Astrocyte (in vitro differentiated cells and primary cell): ENCODE data around the gene ST8SIA6. TPM values are rescaled to one million over a fixed set of nuclear protein-coding genes. Genes with fewer than 3 reads are reported as not detected.

Experiments used
- DNase-seq: peaks from one replicate; pipeline ENCODE4 v3.0.0-alpha.2; 2010; ENCODE audit warnings: low read depth
- FAIRE-seq: peaks from 2 replicates; lab custom pipeline; 2011; peaks lifted over from hg19 to GRCh38; lab: Jason Lieb, UNC
- H2AFZ ChIP-seq: 2 replicates; pipeline ENCODE4 v1.6.0; 2012; ENCODE audit warnings: low read depth, low read length, inconsistent platforms
- H3K27ac ChIP-seq: 2 replicates; pipeline ENCODE4 v1.5.1; 2011; ENCODE audit warnings: low read depth, low read length, inconsistent platforms
- H3K27me3 ChIP-seq: 2 replicates; pipeline ENCODE4 v1.6.0; 2011; ENCODE audit warnings: low read length, inconsistent platforms; ENCODE audit not compliant: insufficient read depth
- H3K36me3 ChIP-seq: 2 replicates; pipeline ENCODE4 v1.5.1; 2011; ENCODE audit warnings: low read length, inconsistent platforms; ENCODE audit not compliant: insufficient read depth
- H3K4me1 ChIP-seq: 2 replicates; pipeline ENCODE4 v1.5.1; 2011; ENCODE audit warnings: low read length, inconsistent platforms; ENCODE audit not compliant: insufficient read depth
- H3K4me2 ChIP-seq: 2 replicates; pipeline ENCODE4 v1.6.0; 2012; ENCODE audit warnings: low read length, inconsistent platforms
- H3K4me3 ChIP-seq: 2 replicates; pipeline ENCODE4 v1.5.1; 2011; ENCODE audit warnings: low read depth, mild to moderate bottlenecking, low read length, inconsistent platforms; ENCODE audit not compliant: insufficient read depth
- H3K79me2 ChIP-seq: 2 replicates; pipeline ENCODE4 v1.6.0; 2012; ENCODE audit warnings: mild to moderate bottlenecking, low read length, inconsistent platforms; ENCODE audit not compliant: insufficient read depth
- H3K9ac ChIP-seq: 2 replicates; pipeline ENCODE4 v1.6.0; 2012; ENCODE audit warnings: mild to moderate bottlenecking, low read length, inconsistent platforms
- H3K9me3 ChIP-seq: 2 replicates; pipeline ENCODE4 v1.5.1; 2012; ENCODE audit warnings: low read depth, mild to moderate bottlenecking, low read length, inconsistent platforms; ENCODE audit not compliant: insufficient read depth
- H4K20me1 ChIP-seq: 2 replicates; pipeline ENCODE4 v1.6.0; 2012; ENCODE audit warnings: low read length, inconsistent platforms; ENCODE audit not compliant: insufficient read depth
- H3K27ac Mint-ChIP-seq: one replicate; pipeline ENCODE4 v1.8.0; 2021; ENCODE audit warnings: mild to moderate bottlenecking, mixed read lengths; ENCODE audit not compliant: unreplicated experiment
- H3K27me3 Mint-ChIP-seq: one replicate; pipeline ENCODE4 v1.8.0; 2021; ENCODE audit warnings: low read depth, mixed read lengths; ENCODE audit not compliant: unreplicated experiment
- H3K36me3 Mint-ChIP-seq: one replicate; pipeline ENCODE4 v1.8.0; 2021; ENCODE audit warnings: low read depth, mixed read lengths; ENCODE audit not compliant: unreplicated experiment
- H3K4me1 Mint-ChIP-seq: one replicate; pipeline ENCODE4 v1.8.0; 2021; ENCODE audit warnings: low read depth, mixed read lengths; ENCODE audit not compliant: unreplicated experiment
- H3K4me3 Mint-ChIP-seq: one replicate; pipeline ENCODE4 v1.8.0; 2021; ENCODE audit warnings: mild to moderate bottlenecking, moderate library complexity, mixed read lengths; ENCODE audit not compliant: unreplicated experiment
- H3K9me3 Mint-ChIP-seq: one replicate; pipeline ENCODE4 v1.8.0; 2021; ENCODE audit warnings: mild to moderate bottlenecking, mixed read lengths; ENCODE audit not compliant: unreplicated experiment
- CTCF ChIP-seq: IDR thresholded peaks from 2 replicates; pipeline ENCODE4 v1.5.1; 2011; ENCODE audit warnings: low read depth, mild to moderate bottlenecking, inconsistent platforms, low read length, moderate library complexity; ENCODE audit not compliant: insufficient read depth
- EZH2 ChIP-seq: IDR thresholded peaks from 2 replicates; pipeline ENCODE4 v1.6.1; 2012; ENCODE audit warnings: mild to moderate bottlenecking, low read length, inconsistent platforms; ENCODE audit not compliant: insufficient read depth
- total RNA-seq: library from RNA; stranded (reverse); gene quantifications from 2 replicates; pipeline ENCODE4 v1.2.1, GENCODE V29; 2021

ST8SIA6 gene
- total RNA-seq, 1 donor from 2014 or later = not detected

DNA sequence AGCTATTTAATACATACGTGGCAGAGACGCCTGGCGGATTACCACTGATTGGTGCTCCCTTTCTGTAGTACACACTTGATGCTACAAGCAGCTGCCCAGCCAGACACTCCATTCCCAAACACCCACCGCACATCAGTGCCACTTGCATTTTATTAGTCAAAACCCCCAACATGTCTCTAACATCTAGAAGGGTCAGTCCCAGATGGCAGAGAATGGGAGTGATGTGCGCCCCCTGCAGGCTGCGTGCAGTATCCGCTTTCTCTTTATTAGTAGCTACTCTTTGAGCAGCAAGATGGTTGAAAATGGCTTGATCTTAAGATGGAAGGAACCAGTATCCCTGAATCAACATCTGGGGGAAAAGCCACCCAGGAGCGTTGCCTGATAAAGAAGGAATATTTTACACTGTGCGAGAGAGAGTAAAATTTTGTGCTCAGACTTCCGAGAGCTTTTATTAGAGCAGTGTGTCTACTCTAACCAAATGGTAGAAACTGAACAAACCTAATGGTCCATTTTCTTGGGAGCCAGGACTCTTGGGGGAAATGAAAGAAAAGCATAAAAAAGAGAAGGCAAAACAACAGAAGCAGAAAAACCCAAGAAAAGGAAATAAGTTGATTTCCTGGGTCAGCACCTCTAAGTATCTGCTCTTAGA is 78.3 kb downstream of the ST8SIA6 start:
- Mint-ChIP-seq H3K4me1 (no peaks in the 10 kb centered on the region), H3K27me3 (no peaks in the 10 kb centered on the region), H3K4me3 (no peak overlapping the region), H3K27ac (no peak overlapping the region), H3K9me3 (no peaks in the 10 kb centered on the region), H3K36me3 (no peaks in the 10 kb centered on the region)
- Histone ChIP-seq H3K9ac (no peak overlapping the region), H3K27ac (no peak overlapping the region), H3K4me2 (no peak overlapping the region), H2AFZ (no peak overlapping the region), H3K36me3 (no peaks in the 10 kb centered on the region), H3K79me2 (no peaks in the 10 kb centered on the region), H3K4me3 (no peak overlapping the region), H3K4me1 (no peaks in the 10 kb centered on the region), H4K20me1 (no peaks in the 10 kb centered on the region), H3K9me3 (no peaks in the 10 kb centered on the region), H3K27me3 (no peaks in the 10 kb centered on the region)
- no peak for DNase-seq
- no peak for FAIRE-seq
- peak; percentile 30 for TF ChIP-seq CTCF
- TF ChIP-seq EZH2 = no peak

DNA sequence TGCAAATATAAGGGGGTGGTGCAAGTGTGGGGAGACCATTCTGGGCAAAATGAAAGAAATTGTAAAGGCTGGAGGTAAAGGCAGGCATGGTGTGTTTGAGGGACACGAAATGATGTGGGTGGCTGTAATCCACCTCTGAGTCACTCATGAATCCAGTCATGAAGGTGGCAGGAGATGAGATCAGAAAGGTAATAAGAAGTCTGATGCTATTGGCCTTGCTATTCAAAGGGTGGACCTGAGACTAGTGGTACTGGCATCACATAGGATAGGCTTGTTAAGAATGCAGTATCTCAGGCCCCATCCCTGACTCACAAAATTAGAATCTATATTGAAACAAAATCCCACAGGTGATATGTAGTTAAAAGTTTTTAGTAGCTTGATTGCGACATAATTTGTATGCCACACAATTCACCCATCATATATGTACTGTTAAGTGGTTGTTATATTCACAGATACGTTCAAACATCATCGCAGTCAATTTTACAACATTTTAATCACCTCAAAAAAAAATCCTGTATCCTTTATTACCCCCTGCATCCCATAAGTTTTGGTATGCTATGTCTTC is 85.6 kb downstream of the ST8SIA6 start:
- no peaks in the 10 kb centered on the region for H3K36me3 Mint-ChIP-seq
- no peaks in the 10 kb centered on the region for H4K20me1 ChIP-seq
- no peak for TF ChIP-seq CTCF
- no peak for TF ChIP-seq EZH2
- no peaks in the 10 kb centered on the region for H3K9me3 ChIP-seq
- H3K27ac Mint-ChIP-seq = no peak overlapping the region
- no peak overlapping the region for H3K9ac ChIP-seq
- H3K79me2 ChIP-seq = no peaks in the 10 kb centered on the region
- H3K4me1 Mint-ChIP-seq = no peaks in the 10 kb centered on the region
- no peak for FAIRE-seq
- peaks cover 4% of the 10 kb centered on the region for H3K9me3 Mint-ChIP-seq
- H3K27me3 ChIP-seq = no peaks in the 10 kb centered on the region
- H3K36me3 ChIP-seq = no peaks in the 10 kb centered on the region
- DNase-seq = no peak
- H3K4me2 ChIP-seq = no peak overlapping the region
- H2AFZ ChIP-seq = no peak overlapping the region
- no peak overlapping the region for H3K27ac ChIP-seq
- H3K4me3 Mint-ChIP-seq = no peak overlapping the region
- no peak overlapping the region for H3K4me3 ChIP-seq
- H3K4me1 ChIP-seq = no peaks in the 10 kb centered on the region
- no peaks in the 10 kb centered on the region for H3K27me3 Mint-ChIP-seq

DNA sequence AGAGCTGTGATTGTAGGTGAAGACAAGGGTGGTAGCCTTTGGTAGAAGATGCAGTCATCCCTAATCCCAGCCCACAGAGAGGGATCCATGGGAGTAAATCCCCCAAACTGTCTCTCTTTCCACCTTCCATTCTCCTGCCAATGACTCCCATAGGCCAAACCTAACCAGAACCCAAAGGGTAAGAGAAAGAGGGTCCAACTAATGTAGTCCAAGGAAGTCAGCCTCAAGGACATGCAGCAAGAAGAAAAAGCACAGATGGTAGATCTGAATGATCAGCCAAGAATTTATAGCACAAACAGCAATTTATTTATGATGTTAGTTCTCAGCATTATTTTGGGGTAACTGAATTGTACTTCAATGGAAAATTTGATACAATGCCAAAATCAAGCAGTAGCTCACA is 87.7 kb downstream of the ST8SIA6 start:
- Histone ChIP-seq H3K9me3 (no peaks in the 10 kb centered on the region), H3K9ac (no peak overlapping the region), H3K79me2 (no peaks in the 10 kb centered on the region), H3K4me1 (no peaks in the 10 kb centered on the region), H2AFZ (no peak overlapping the region), H3K27me3 (no peaks in the 10 kb centered on the region), H4K20me1 (no peaks in the 10 kb centered on the region), H3K4me3 (no peak overlapping the region), H3K4me2 (no peak overlapping the region), H3K36me3 (no peaks in the 10 kb centered on the region), H3K27ac (no peak overlapping the region)
- DNase-seq = no peak
- Mint-ChIP-seq H3K27ac (no peak overlapping the region), H3K9me3 (peaks cover 4% of the 10 kb centered on the region), H3K4me1 (no peaks in the 10 kb centered on the region), H3K27me3 (no peaks in the 10 kb centered on the region), H3K36me3 (no peaks in the 10 kb centered on the region), H3K4me3 (no peak overlapping the region)
- no peak for FAIRE-seq
- TF ChIP-seq CTCF = no peak
